GM23338 (cell line): Measurements from ENCODE around the gene AOC3.

Source experiments
- CREB1 ChIP-seq: fragments of 250-450 bp; sonication (Bioruptor Pico); IDR thresholded peaks from 2 replicates; pipeline ENCODE4 v1.5.0; 2020; ENCODE audit warnings: low read depth, mild to moderate bottlenecking, moderate library complexity
- ETS1 ChIP-seq: IDR thresholded peaks from 2 replicates; pipeline ENCODE4 v1.6.1; 2016; ENCODE audit warnings: antibody characterized with exemption
- EZH2 ChIP-seq: fragments of 200-600 bp; sonication (generic); IDR thresholded peaks from one replicate; pipeline ENCODE4 v1.8.0; 2017; ENCODE audit warnings: antibody characterized with exemption, mild to moderate bottlenecking, low read depth; ENCODE audit not compliant: unreplicated experiment
- POLR2AphosphoS5 ChIP-seq: IDR thresholded peaks from 2 replicates; pipeline ENCODE4 v1.6.1; 2016; ENCODE audit warnings: antibody characterized with exemption, low read depth
- REST ChIP-seq: IDR thresholded peaks from one replicate; pipeline ENCODE4 v1.6.1; 2018; ENCODE audit warnings: antibody characterized with exemption; ENCODE audit not compliant: unreplicated experiment
- TF ChIP-seq, protein P1 (sequence below), 2 experiments: fragments of 200-600 bp in 1 of 2; sonication (generic) in 1 of 2; conservative IDR thresholded peaks; 2 replicates each; pipeline versions ENCODE4 v1.5.1 to v1.6.1; 2016 to 2017; ENCODE audit warnings: antibody characterized with exemption in 2 of 2, low read depth in 2 of 2, mild to moderate bottlenecking in 2 of 2, moderate library complexity in 1 of 2

- TF ChIP-seq, protein P1, sequence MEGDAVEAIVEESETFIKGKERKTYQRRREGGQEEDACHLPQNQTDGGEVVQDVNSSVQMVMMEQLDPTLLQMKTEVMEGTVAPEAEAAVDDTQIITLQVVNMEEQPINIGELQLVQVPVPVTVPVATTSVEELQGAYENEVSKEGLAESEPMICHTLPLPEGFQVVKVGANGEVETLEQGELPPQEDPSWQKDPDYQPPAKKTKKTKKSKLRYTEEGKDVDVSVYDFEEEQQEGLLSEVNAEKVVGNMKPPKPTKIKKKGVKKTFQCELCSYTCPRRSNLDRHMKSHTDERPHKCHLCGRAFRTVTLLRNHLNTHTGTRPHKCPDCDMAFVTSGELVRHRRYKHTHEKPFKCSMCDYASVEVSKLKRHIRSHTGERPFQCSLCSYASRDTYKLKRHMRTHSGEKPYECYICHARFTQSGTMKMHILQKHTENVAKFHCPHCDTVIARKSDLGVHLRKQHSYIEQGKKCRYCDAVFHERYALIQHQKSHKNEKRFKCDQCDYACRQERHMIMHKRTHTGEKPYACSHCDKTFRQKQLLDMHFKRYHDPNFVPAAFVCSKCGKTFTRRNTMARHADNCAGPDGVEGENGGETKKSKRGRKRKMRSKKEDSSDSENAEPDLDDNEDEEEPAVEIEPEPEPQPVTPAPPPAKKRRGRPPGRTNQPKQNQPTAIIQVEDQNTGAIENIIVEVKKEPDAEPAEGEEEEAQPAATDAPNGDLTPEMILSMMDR (conservative IDR thresholded peaks at IDR 0.05; ENCODE audit: low read depth in 2 of 2): peak; percentile 9 to 19; a peak in 2 of 4 replicates
- TF ChIP-seq POLR2AphosphoS5 (no peak), EZH2 (no peak), CREB1 (CRISPR knock-in tag) (no peak), REST (no peak), ETS1 (no peak)
Measured at GRCh38 chr17:42878123-42878880, 27.3 kb downstream of the AOC3 start.
